ENCODE results near the gene ITGA1. TPM values are rescaled to one million over a fixed set of nuclear protein-coding genes. Genes with fewer than 3 reads are reported as not detected.

ITGA1 gene
- total RNA-seq, 4 donors from 2014 or later = 5.7 to 20.4 (median 12.4) TPM

DNA sequence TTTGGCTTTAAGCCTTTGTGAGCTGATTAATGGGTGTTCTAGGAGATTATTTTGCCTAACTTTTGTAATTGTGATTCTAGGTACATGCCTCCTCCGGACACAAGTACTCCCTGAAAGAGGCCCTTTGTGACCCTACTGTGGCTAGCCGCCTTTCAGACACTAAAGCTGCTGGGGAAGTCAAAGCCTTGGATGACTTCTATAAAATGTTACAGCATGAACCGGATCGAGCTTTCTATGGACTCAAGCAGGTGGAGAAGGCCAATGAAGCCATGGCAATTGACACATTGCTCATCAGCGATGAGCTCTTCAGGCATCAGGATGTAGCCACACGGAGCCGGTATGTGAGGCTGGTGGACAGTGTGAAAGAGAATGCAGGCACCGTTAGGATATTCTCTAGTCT is 13.6 kb downstream of the ITGA1 start:
- TF ChIP-seq, protein P1, sequence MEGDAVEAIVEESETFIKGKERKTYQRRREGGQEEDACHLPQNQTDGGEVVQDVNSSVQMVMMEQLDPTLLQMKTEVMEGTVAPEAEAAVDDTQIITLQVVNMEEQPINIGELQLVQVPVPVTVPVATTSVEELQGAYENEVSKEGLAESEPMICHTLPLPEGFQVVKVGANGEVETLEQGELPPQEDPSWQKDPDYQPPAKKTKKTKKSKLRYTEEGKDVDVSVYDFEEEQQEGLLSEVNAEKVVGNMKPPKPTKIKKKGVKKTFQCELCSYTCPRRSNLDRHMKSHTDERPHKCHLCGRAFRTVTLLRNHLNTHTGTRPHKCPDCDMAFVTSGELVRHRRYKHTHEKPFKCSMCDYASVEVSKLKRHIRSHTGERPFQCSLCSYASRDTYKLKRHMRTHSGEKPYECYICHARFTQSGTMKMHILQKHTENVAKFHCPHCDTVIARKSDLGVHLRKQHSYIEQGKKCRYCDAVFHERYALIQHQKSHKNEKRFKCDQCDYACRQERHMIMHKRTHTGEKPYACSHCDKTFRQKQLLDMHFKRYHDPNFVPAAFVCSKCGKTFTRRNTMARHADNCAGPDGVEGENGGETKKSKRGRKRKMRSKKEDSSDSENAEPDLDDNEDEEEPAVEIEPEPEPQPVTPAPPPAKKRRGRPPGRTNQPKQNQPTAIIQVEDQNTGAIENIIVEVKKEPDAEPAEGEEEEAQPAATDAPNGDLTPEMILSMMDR (IDR thresholded peaks at IDR 0.05 in 4 of 5, conservative IDR thresholded peaks at IDR 0.05 in 1 of 5) = no peak
- no peak for TF ChIP-seq POLR2A (IDR thresholded peaks at IDR 0.05)
- H3K9me3 ChIP-seq = no peaks in the 10 kb centered on the region
- ATAC-seq = peak in 1 of 2 donors; percentile 7

DNA sequence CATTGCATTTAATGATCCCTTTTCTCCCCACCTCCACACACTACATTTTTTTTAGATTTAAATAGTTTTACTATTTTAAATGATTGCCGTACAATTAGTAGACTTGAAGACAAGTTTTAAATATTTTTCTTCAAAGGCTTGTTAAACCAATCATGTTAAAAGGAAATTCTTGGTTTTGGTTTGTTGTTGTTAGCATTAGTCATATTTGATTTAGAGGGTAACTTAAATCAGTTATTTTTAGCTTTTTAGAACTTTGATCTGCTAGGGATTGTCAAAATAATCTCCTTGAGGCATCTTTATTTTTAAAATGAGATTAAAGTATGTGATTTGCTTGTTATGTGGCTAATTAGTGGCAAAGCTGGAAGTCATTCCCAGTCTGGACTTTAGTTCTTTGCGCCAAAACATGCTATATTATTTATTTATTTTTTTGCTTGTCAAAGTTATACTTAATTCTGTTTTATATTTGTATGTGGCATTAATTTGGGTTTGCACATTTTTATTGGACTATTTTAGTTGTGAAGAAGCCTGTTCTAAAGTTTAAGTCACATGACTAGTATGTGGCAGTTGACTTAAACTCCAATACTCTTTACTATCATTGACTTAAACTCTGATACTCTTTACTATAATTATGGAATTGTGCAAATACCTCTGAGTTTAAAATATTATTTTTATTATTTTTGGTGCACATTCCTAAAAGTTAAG is 14.7 kb downstream of the ITGA1 start:
- H3K9me3 ChIP-seq = no peaks in the 10 kb centered on the region
- peaks cover 59 to 67% of the 10 kb centered on the region in 2 donors for H3K4me1 ChIP-seq
- intact Hi-C loops (cut with DNase I; ENCODE audit: low total_unique reads) (loop anchor here (5.0 kb wide), 1 partner anchor 305 kb away; the partner anchor contains the start of gene MOCS2), in situ Hi-C loops (cut with MboI; ENCODE audit: low sequenced_read_pairs in 4 of 4) (no loop called here)
- DNase-seq (no peak), ATAC-seq (no peak)
- H3K4me3 ChIP-seq = peak overlapping the region; percentile 62 to 81 (median 76)
- no peaks in the 10 kb centered on the region for H3K27me3 ChIP-seq
- peak overlapping the region; percentile 88 to 96 (median 92) for H3K27ac ChIP-seq
- peaks cover 0 to 8% of the 10 kb centered on the region in 2 donors for H3K36me3 ChIP-seq
- TF ChIP-seq POLR2A (IDR thresholded peaks at IDR 0.05) = no peak
- TF ChIP-seq, protein P1 (IDR thresholded peaks at IDR 0.05 in 4 of 5, conservative IDR thresholded peaks at IDR 0.05 in 1 of 5) = no peak

More for the DNA sequence above, 13.6 kb downstream of the ITGA1 start:
- Histone ChIP-seq H3K27ac (peak overlapping the region; percentile 88 to 96 (median 92)), H3K27me3 (no peaks in the 10 kb centered on the region), H3K4me1 (peaks cover 58 to 59% of the 10 kb centered on the region in 2 donors), H3K36me3 (peaks cover 0 to 8% of the 10 kb centered on the region in 2 donors), H3K4me3 (peak overlapping the region; percentile 62 to 81 (median 76))
- intact Hi-C loops (cut with DNase I; ENCODE audit: low total_unique reads) = loop anchor here (2.0 to 5.0 kb wide), 2 partner anchors 306 to 1653 kb away; partner anchors contain the start of genes HSPB3 and MOCS2
- in situ Hi-C loops (cut with MboI; ENCODE audit: low sequenced_read_pairs in 4 of 4) = no loop called here
- no peak for DNase-seq

DNA sequence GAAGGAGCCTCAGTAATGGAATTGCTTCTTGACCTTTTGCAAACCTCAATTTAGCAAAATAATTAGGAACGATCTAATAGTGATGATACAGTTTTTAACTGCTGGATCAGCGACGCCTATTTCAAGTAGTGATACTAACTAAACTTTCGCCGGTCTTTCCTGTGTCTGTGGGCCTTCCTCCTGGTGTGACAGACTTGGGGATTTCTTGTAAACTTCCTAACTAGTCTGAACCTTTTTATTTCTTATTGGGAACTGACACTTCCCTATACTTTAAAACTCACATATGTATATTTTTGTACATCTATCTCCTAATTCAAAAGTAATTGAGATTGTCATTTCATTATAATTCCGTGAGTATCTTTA is 15.2 kb downstream of the ITGA1 start:
- H3K4me3 ChIP-seq = peak overlapping the region; percentile 62 to 81 (median 76)
- DNase-seq = no peak
- peaks cover 0 to 8% of the 10 kb centered on the region in 2 donors for H3K36me3 ChIP-seq
- H3K9me3 ChIP-seq = no peaks in the 10 kb centered on the region
- no peak for ATAC-seq
- H3K27me3 ChIP-seq = no peaks in the 10 kb centered on the region
- in situ Hi-C loops (cut with MboI; ENCODE audit: low sequenced_read_pairs in 4 of 4) (no loop called here), intact Hi-C loops (cut with DNase I; ENCODE audit: low total_unique reads) (loop anchor here (5.0 kb wide), 1 partner anchor 304 kb away; the partner anchor contains the start of gene MOCS2)
- H3K27ac ChIP-seq = peak overlapping the region; percentile 88 to 96 (median 92)
- TF ChIP-seq, protein P1 (IDR thresholded peaks at IDR 0.05 in 4 of 5, conservative IDR thresholded peaks at IDR 0.05 in 1 of 5) = no peak
- no peak for TF ChIP-seq POLR2A (IDR thresholded peaks at IDR 0.05)
- peaks cover 63 to 65% of the 10 kb centered on the region in 2 donors for H3K4me1 ChIP-seq

DNA sequence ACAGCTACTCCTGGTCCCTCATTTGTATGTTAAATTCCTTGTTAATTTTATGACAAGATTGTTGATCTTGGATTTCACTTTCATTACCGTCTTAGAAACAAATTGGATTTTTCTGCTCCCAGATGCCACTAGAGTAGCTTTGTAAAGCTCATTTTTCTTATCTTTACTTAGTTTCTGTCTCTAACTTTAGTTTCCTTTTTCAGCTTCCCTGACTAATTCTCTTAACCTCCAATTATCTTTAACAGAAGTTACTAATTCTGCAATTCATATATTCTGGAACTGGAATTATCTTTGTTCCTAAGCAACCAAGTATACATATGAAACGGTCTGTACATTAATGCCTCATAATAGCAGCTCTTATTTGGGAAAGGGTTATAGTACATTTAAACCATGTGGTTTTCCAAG is 16.7 kb downstream of the ITGA1 start:
- intact Hi-C loops (cut with DNase I; ENCODE audit: low total_unique reads) = loop anchor here (5.0 kb wide), 1 partner anchor 303 kb away; the partner anchor contains the start of gene MOCS2

More for the DNA sequence above, 16.7 kb downstream of the ITGA1 start:
- Histone ChIP-seq H3K4me1 (peaks cover 51 to 52% of the 10 kb centered on the region in 2 donors), H3K4me3 (peak overlapping the region in 3 of 4 donors; percentile 9 to 18 (median 11)), H3K27ac (peak overlapping the region; percentile 25 to 91 (median 68)), H3K36me3 (peaks cover 0 to 8% of the 10 kb centered on the region in 2 donors), H3K9me3 (no peaks in the 10 kb centered on the region), H3K27me3 (no peaks in the 10 kb centered on the region)
- TF ChIP-seq, protein P1 (IDR thresholded peaks at IDR 0.05 in 4 of 5, conservative IDR thresholded peaks at IDR 0.05 in 1 of 5) = no peak
- TF ChIP-seq POLR2A (IDR thresholded peaks at IDR 0.05) = no peak
- in situ Hi-C loops (cut with MboI; ENCODE audit: low sequenced_read_pairs in 4 of 4) = no loop called here
- ATAC-seq = no peak
- no peak for DNase-seq
